NT2/D1 (cell line): ENCODE results near the gene FCER1G.

Source experiments
- DNase-seq: peaks from one replicate; pipeline ENCODE4 v3.0.0-alpha.2; 2011; ENCODE audit warnings: low read depth, low spot score
- H3K27me3 ChIP-seq: 2 replicates; pipeline ENCODE4 v1.6.0; 2011; ENCODE audit warnings: mild to moderate bottlenecking; ENCODE audit not compliant: insufficient read length, insufficient read depth
- H3K36me3 ChIP-seq: 2 replicates; pipeline ENCODE4 v1.6.1; 2011; ENCODE audit warnings: mild to moderate bottlenecking, low read length, mixed read lengths; ENCODE audit not compliant: insufficient read depth, insufficient read length
- H3K4me1 ChIP-seq: 2 replicates; pipeline ENCODE4 v1.5.1; 2011; ENCODE audit not compliant: insufficient read depth, insufficient read length
- H3K4me3 ChIP-seq: 2 replicates; pipeline ENCODE4 v1.5.1; 2011; ENCODE audit warnings: low read depth; ENCODE audit not compliant: insufficient read length
- H3K9ac ChIP-seq: 2 replicates; pipeline ENCODE4 v1.6.0; 2011; ENCODE audit warnings: low read depth; ENCODE audit not compliant: insufficient read length
- H3K9me3 ChIP-seq: 2 replicates; pipeline ENCODE4 v1.5.1; 2011; ENCODE audit warnings: mild to moderate bottlenecking, low read length; ENCODE audit not compliant: insufficient read depth
- SUZ12 ChIP-seq: IDR thresholded peaks from 2 replicates; pipeline ENCODE4 v1.6.1; 2011; ENCODE audit not compliant: insufficient read length, insufficient read depth; ENCODE audit errors: extremely low read depth
- YY1 ChIP-seq: IDR thresholded peaks from 2 replicates; pipeline ENCODE4 v1.6.1; 2011; ENCODE audit not compliant: insufficient read length, insufficient read depth
- ZNF274 ChIP-seq: IDR thresholded peaks from 2 replicates; pipeline ENCODE4 v1.6.1; 2011; ENCODE audit warnings: mild to moderate bottlenecking, low read depth, low read length

FCER1G gene

GRCh38 chr1:161266202-161266601 lies 51.1 kb downstream of the FCER1G start:
- Histone ChIP-seq H3K4me3 (no peak overlapping the region), H3K9me3 (no peaks in the 10 kb centered on the region), H3K27me3 (no peaks in the 10 kb centered on the region), H3K36me3 (no peaks in the 10 kb centered on the region), H3K9ac (no peak overlapping the region), H3K4me1 (peaks cover 2% of the 10 kb centered on the region)
- no peak for TF ChIP-seq YY1
- DNase-seq, result no peak

- DNase-seq, result no peak
- no peak overlapping the region for H3K9ac ChIP-seq
- H3K4me1 ChIP-seq, result peaks cover 2% of the 10 kb centered on the region
- TF ChIP-seq ZNF274 (no peak), YY1 (no peak), SUZ12 (no peak)
- H3K4me3 ChIP-seq, result no peak overlapping the region
- no peaks in the 10 kb centered on the region for H3K9me3 ChIP-seq
- no peaks in the 10 kb centered on the region for H3K27me3 ChIP-seq
- no peaks in the 10 kb centered on the region for H3K36me3 ChIP-seq
These were observed 51.7 kb downstream of the FCER1G start for GRCh38 chr1:161266836-161267235.

- Histone ChIP-seq H3K9ac (no peak overlapping the region), H3K9me3 (no peaks in the 10 kb centered on the region), H3K4me1 (peaks cover 2% of the 10 kb centered on the region), H3K36me3 (no peaks in the 10 kb centered on the region), H3K27me3 (no peaks in the 10 kb centered on the region), H3K4me3 (no peak overlapping the region)
- DNase-seq, result no peak
- TF ChIP-seq YY1, result no peak
These were observed 52.2 kb downstream of the FCER1G start for GRCh38 chr1:161267321-161267720.
